ENCODE measurements around the gene TMEM86B.

The TMEM86B gene

GRCh38 chr19:55255618-55256423, 27.3 kb upstream of the TMEM86B start:
- H3K4me1 ChIP-seq (ENCODE audit: low read depth, poor library complexity, severe bottlenecking), result peaks cover 31% of the 10 kb centered on the region
- no peak overlapping the region for H3K27ac ChIP-seq
- no peak overlapping the region for H2AFZ ChIP-seq (ENCODE audit: low read depth)
- TF ChIP-seq, protein P1, sequence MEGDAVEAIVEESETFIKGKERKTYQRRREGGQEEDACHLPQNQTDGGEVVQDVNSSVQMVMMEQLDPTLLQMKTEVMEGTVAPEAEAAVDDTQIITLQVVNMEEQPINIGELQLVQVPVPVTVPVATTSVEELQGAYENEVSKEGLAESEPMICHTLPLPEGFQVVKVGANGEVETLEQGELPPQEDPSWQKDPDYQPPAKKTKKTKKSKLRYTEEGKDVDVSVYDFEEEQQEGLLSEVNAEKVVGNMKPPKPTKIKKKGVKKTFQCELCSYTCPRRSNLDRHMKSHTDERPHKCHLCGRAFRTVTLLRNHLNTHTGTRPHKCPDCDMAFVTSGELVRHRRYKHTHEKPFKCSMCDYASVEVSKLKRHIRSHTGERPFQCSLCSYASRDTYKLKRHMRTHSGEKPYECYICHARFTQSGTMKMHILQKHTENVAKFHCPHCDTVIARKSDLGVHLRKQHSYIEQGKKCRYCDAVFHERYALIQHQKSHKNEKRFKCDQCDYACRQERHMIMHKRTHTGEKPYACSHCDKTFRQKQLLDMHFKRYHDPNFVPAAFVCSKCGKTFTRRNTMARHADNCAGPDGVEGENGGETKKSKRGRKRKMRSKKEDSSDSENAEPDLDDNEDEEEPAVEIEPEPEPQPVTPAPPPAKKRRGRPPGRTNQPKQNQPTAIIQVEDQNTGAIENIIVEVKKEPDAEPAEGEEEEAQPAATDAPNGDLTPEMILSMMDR (conservative IDR thresholded peaks at IDR 0.05; ENCODE audit: low read depth, low read length), result no peak
- H3K9ac ChIP-seq, result no peak overlapping the region
- peak overlapping the region; percentile 98; the same call in 1 of the 2 replicates for H3K4me2 ChIP-seq
- H3K27me3 ChIP-seq (ENCODE audit: insufficient read depth, low read depth), result no peaks in the 10 kb centered on the region
- H3K4me3 ChIP-seq (IDR thresholded peaks at IDR 0.05; ENCODE audit: insufficient read depth, low read depth, low read length), result no peak overlapping the region
- H3K36me3 ChIP-seq (ENCODE audit: insufficient read depth), result no peaks in the 10 kb centered on the region
- H4K20me1 ChIP-seq (ENCODE audit: insufficient read depth), result peaks cover 26% of the 10 kb centered on the region
- H3K79me2 ChIP-seq (ENCODE audit: insufficient read depth, low read depth), result peaks cover 74% of the 10 kb centered on the region

GRCh38 chr19:55254625-55254977, 26.0 kb upstream of the TMEM86B start:
- Histone ChIP-seq H3K9ac (no peak overlapping the region), H3K79me2 (ENCODE audit: insufficient read depth, low read depth) (peaks cover 86% of the 10 kb centered on the region), H3K36me3 (ENCODE audit: insufficient read depth) (no peaks in the 10 kb centered on the region), H3K4me3 (IDR thresholded peaks at IDR 0.05; ENCODE audit: insufficient read depth, low read depth, low read length) (no peak overlapping the region), H4K20me1 (ENCODE audit: insufficient read depth) (peaks cover 26% of the 10 kb centered on the region), H2AFZ (ENCODE audit: low read depth) (no peak overlapping the region), H3K4me2 (no peak overlapping the region), H3K27me3 (ENCODE audit: insufficient read depth, low read depth) (no peaks in the 10 kb centered on the region), H3K27ac (no peak overlapping the region), H3K4me1 (ENCODE audit: low read depth, poor library complexity, severe bottlenecking) (peaks cover 21% of the 10 kb centered on the region)
- TF ChIP-seq, protein P1 (conservative IDR thresholded peaks at IDR 0.05; ENCODE audit: low read depth, low read length), result no peak

DNA sequence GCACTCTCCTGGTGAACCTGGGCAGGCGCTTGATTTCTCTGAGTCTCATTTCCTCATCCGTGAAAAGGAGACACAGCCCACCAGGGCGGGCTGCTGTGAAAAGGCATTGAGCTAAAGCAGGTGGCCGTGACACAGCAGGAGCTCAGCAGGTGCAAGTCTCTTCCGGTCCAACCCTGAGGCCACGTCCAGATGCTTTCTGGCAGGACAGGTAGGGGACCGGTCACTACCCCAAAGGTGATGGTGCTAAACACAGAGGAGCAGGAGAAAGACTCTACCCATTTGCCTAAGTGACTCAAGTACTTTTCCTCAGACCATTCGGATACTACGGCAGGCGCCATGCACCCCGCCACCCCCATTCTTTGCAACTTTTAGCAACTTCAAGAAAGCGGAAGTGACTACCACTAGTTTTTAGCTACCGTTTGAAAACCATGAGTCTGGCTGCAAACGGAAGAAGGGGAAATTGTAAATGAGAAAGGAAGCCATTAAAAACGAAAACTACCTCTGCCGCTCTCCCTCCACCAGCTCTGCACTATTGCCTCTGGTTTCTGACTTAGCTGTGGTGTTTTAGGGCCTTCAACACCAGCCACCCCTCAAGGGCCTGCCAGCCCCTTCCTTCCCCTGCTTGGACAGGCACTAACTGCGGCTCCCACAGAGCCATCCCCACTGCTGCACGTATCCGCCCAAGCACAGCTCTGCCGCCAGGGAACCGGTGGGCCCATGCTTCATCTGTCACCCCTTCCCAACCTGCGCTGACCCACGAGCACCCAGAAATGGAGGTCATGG, 25.5 kb upstream of the TMEM86B start:
- Histone ChIP-seq H3K36me3 (ENCODE audit: insufficient read depth) (no peaks in the 10 kb centered on the region), H2AFZ (ENCODE audit: low read depth) (no peak overlapping the region), H3K9ac (no peak overlapping the region), H3K4me3 (IDR thresholded peaks at IDR 0.05; ENCODE audit: insufficient read depth, low read depth, low read length) (no peak overlapping the region), H3K27me3 (ENCODE audit: insufficient read depth, low read depth) (no peaks in the 10 kb centered on the region), H3K4me1 (ENCODE audit: low read depth, poor library complexity, severe bottlenecking) (peaks cover 21% of the 10 kb centered on the region), H3K79me2 (ENCODE audit: insufficient read depth, low read depth) (peaks cover 92% of the 10 kb centered on the region), H3K27ac (no peak overlapping the region), H3K4me2 (no peak overlapping the region), H4K20me1 (ENCODE audit: insufficient read depth) (peaks cover 26% of the 10 kb centered on the region)
- TF ChIP-seq, protein P1 (conservative IDR thresholded peaks at IDR 0.05; ENCODE audit: low read depth, low read length), result no peak

GRCh38 chr19:55252760-55253663, 24.4 kb upstream of the TMEM86B start:
- peaks cover 26% of the 10 kb centered on the region for H4K20me1 ChIP-seq (ENCODE audit: insufficient read depth)
- H3K36me3 ChIP-seq (ENCODE audit: insufficient read depth), result no peaks in the 10 kb centered on the region
- H3K79me2 ChIP-seq (ENCODE audit: insufficient read depth, low read depth), result peaks cover 98% of the 10 kb centered on the region
- no peaks in the 10 kb centered on the region for H3K27me3 ChIP-seq (ENCODE audit: insufficient read depth, low read depth)
- H3K4me3 ChIP-seq (IDR thresholded peaks at IDR 0.05; ENCODE audit: insufficient read depth, low read depth, low read length), result no peak overlapping the region
- H3K27ac ChIP-seq, result no peak overlapping the region
- no peak overlapping the region for H3K4me2 ChIP-seq
- H3K9ac ChIP-seq, result no peak overlapping the region
- H3K4me1 ChIP-seq (ENCODE audit: low read depth, poor library complexity, severe bottlenecking), result peaks cover 21% of the 10 kb centered on the region
- no peak overlapping the region for H2AFZ ChIP-seq (ENCODE audit: low read depth)
- TF ChIP-seq, protein P1 (conservative IDR thresholded peaks at IDR 0.05; ENCODE audit: low read depth, low read length), result no peak

Measured in KMS-11 (cell line).